ENCODE results near the gene PRDX5.

DNA sequence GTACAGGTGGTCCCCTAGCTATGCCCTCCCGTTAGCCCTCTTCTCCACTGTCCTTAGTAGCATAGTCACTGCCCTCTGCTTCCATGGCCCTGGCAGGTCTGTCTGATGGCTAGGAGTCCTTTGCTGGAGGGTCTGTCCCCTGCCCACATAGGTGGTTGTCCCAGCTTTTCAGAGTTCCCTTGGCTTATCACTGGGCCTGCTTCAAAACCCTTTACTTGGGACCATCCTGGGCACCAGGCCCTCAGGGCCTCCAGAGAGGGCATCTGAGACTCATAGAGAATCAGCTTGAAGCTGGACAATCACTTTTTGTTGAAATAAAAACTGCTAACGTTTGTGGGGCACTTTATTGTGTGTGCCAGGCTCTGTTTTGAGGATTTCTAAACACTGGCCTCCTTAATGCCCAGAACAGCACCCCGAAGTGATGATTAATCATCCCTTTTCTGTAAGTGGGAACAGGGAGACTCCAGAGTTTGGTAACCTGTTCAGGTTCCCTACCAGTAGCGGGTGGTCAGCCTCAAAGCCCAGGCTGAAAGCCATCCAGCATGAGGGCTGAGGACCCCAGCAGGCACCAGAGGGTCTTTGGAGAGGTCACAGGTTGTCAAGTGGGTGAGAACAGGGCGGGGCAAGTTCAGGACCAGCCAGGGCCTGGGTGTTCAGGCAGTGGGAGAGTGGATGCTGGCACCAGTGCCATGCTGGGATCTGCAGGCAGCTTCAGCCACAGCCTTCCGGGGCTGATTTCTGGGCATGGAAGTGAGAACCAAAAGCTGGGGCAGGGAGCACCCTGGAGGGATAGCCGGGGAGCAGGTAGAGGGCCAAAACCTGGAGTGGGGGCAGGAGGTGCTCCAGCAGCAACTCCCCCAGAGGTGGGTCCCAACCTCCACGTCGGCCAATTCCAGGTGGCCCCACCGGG is 27.3 kb upstream of the PRDX5 start:
- no peak for TF ChIP-seq CTBP1 (IDR thresholded peaks at IDR 0.05; ENCODE audit: borderline replicate concordance)
- TF ChIP-seq SUZ12 (IDR thresholded peaks at IDR 0.05) = no peak
- TF ChIP-seq HDGF (IDR thresholded peaks at IDR 0.05; ENCODE audit: borderline replicate concordance) = no peak

Measured in HEK293T (cell line).